HG02610 (cell line): ENCODE results near the gene GNB1.
A peak's percentile ranks its signal among the peaks of the same experiment; 100 is the strongest.
"Not testable (repeated sequence)": the region's sequence is repeated elsewhere in the genome, so short reads cannot be mapped to it uniquely, and the experiment has no call there.

Experiments used
- ATAC-seq: cut with Tn5 transposase; IDR thresholded peaks from one replicate; pipeline ENCODE4 v1.9.1; 2021; ENCODE audit warnings: mild to moderate bottlenecking, moderate library complexity; ENCODE audit not compliant: unreplicated experiment

The GNB1 gene

DNA sequence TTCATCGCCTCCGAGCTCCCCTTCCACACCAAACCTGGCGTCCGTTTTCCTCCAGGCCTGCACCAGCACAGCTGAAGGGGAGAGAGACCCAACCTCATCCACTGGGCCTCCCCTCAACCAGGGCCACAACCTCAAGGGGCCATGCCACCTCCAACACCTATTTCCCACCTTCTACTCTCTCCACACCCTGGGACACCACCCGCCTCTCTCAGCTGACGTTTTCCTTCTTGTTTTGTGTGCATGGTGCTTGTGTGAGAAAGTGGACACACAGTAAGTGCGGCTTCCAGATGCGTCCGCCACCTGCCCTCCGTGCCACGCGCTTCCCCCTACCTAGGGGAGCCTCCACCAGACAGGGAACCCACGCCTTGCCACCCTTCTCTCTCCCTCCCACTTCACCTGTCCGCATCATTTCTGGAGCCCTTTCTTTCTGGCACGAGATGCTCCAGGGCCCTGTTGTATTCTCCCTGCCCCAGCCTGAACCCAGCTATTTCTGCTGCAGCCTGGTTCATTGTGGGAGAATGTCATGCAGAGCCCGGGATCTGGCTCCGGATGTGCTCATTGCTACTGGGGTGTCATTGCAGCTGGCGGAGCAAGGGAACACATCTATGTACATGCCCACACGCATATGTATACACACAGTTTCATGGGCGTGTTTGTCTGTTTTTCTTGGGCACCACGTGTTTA lies 1.3 kb upstream of the GNB1 start:
- no peak for ATAC-seq

DNA sequence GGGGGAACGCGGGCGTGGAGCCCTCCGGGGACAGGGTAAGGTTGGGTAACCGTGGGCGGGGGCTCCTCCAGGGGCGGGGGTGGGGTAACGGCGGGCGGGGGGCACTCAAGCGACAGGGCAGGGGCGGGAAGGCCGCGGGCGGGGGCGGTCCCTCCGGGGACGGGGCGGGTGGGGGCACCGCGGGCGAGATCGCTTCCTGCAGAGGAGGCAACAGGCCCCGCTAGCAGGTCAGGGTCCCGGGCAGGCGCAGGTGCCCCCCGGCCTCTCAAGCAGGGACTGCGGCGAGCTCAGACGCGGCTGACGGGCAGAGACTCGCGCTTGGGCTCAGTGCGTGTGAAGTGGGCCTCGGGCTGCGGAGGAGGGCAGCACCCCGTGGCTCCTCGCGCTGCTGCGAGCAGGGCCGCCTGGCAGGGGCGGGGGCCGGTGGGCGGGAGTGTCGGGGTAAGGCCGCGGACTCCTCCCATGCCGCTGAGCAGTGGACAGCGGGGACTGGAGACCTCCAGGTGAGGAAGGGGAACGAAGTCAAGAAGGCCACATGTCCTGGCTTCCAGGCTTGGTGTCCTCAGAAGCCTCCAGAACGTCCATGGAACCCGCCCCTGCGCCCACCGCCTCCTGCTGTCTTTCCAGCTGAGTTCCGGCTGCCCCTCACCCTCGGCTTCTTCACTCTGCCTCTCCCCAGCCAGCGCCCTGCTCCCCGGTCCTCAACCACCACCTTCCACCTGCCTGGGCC lies 627 bp upstream of the GNB1 start:
- ATAC-seq: peak; percentile 13

DNA sequence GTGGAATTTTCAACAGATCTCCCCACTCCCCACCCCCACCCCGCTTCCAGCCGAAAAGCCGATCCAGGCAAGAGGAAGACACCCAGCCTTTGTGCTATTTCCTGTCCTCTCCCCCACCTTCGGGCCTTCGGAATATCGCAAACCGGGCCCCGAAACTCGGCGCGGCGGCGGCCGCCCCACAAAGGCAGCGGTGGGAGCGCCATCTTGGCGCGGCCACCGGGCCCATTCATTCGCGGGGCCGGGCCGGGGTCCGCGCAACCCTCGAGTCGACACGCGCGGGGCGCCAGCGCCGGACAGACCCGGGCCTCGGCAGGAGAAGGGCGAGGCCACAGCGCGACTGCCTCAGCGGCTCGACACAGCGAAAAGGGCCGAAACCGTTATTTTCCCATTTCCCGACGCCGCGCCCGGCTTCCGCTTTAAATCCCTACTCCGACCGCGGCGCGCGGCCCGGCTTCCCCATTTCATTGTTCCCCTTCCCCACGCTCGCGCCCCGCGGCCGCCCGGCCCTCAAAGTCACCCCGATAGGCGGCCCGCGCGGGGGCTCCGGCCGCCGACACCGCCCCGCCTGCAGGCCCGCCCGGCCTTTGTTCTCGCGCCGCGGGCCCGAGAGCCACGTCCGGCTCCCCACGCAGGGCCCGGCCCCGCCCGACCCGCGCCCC lies 911 bp downstream of the GNB1 start:
- peak; percentile 25 for ATAC-seq

DNA sequence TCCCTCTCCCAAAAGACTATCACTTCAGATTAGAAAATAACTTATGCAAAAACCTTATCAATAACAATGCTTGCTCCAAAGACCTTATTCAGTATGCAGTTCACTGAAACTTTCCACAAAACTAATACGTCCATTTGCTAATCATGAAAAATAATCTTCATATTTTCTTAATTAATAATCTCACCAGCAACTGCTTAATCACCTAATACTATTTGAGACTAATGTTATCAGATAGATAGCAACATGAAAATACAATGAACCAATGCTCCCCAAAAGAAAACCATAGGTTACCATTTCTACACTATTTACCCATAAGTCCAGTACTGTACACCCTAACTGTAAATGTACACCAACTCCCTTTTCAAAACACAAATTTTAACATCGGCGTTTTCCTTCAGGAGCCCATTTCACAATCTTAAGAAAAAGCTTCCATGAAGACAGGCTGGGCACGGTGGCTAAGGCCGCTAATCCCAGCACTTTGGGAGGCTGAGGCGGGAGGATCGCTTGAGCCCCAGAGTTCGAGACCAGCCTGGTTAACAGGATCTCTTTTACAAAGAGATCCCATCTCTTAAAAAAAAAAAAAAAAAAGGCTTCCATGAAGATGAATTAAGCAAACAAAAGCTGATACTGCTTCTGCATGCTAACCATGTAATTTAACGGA lies 1.7 kb downstream of the GNB1 start:
- ATAC-seq: no peak

DNA sequence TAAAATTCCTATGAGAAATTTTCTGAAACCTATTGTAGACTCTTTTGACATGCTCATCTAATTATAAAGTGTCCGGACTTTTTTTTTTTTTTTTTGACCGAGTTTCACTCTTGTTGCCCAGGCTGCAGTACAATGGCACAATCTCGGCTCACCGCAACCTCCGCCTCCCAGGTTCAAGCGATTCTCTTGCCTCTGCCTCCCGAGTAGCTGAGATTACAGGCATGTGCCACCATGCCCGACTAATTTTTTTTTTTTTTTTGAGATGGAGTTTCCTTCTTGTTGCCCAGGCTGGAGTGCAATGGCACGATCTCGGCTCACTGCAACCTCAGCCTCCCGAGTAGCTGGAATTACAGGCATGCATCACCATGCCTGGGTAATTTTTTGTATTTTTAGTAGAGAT lies 7.0 kb downstream of the GNB1 start:
- not testable (repeated sequence) for ATAC-seq

DNA sequence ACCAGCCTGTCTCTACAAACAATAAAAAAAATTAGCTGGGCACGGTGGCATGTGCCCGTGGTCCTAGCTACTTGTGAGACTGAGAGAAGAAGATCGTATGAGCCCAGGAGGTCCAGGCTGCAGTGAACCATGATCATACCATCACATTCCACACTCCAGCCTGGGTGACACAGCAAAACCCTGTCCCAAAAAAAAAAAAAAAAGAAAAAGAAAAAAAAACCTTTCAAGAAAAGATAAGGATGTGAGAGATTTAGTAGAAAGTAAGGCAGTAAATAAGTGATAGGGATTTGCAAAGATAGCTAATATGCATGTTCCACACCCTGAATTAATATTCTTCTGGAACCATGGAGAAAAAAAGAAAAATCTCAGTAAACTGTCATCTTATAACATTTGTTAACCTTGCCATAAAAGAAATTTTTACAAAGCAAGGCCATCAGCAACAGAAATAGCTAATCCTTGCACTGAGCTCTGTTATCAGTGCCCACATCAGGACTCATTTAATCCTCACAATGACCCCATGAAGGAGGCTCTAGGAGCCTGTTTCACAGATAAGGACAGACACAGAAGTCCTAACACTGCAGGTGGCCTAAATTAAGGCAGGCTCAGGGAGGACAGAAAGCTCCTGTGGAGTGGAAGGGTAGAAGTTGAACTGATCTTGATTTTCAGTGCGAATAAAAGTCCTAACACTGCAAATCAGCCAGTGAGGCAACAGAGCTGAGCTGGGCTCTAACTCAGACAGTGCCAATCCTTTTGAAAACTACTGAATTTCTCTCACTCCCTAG lies 7.6 kb downstream of the GNB1 start:
- no peak for ATAC-seq

DNA sequence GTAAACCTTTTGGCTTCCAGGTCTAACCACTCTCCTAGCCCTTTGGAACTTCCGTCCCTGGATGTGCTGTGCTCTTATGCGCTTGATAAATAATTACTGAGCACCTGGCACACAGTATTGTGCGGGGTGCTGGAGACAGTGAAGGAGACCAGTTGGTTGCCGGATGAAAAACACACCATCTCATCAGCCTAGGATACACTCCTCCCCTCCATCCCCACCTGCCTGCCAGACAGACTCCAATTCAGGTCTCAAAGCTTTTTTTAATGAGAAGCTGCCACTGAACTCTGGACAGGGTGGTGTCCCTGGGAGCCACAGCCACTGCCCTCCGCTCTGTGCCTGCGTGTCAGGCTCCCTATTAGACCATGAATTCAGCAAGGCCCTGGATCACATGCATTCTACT lies 9.2 kb downstream of the GNB1 start:
- no peak for ATAC-seq

DNA sequence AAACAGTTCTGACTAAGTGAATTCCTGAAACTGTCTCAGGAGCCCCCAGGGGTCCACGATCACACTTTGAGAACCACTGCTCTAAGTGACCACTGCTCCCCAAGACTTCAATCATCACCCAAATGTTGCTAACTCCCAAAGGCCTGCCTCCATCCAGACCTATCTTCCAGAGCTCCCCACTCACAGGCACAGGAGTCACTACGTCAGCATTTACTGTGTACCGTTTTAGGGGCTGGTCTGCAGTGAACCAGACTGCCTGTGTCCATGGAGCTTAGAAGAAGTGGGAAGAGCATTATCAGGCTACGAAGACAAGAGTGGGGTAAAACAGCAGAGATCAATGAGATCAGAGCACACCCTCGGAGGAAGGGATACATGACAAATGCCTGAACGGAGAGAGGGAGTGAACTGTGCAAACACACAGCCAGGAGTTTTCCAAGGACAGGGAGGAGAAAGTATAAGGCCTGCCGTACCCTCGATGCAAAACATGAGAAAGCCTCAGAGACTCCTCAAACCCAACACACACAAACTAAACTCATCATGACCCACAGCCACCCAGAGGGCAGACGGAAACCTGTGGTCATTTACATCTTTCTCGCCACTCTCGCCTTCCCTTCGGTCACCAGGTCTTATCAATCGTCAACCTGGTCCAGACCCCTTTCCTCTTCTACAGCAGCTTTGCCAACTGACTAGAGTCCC lies 10.1 kb downstream of the GNB1 start:
- no peak for ATAC-seq

DNA sequence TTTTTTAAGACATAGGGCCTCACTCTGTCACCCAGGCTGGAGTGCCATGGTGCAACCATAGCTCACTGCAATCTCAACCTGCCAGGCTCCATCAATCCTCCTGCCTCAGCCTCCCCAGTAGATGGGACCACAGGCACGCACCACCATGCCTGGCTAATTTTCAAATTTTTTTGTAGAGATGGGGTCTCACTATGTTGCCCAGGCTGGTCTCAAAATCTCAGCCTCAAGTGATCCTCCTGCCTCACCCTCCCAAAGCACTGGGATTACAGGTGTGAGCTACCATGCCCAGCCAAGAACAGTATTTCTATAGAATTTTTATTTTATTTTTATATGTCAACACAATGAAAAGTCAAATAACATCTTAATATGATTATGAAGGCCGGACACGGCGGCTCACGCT lies 10.9 kb downstream of the GNB1 start:
- ATAC-seq: no peak

DNA sequence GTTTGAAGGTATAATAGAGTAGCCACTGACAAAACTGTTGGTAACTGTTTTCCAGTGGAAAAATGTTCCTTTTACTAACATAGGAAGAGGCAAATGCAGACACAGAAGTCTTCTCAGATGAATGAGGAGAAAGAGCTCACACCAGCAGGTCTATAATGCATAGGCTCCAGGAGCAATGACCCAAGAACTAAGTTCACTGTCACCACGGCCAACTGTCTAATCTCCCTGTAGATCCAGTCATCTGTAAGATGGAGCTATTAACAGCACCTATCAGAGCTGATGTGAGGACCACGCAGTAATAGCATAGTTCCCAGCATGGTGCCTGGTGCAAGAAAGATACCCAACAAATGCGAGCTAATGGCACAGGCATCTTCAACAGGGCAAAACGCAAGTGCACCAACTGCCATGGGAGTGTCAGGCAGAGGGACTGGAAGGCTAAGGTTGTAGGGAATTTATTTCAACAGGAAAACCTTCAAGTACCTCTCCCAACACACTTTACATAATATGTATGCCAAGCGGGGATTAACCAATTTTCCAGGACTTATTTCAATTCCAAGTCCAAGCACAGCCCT lies 12.9 kb downstream of the GNB1 start:
- ATAC-seq: no peak

DNA sequence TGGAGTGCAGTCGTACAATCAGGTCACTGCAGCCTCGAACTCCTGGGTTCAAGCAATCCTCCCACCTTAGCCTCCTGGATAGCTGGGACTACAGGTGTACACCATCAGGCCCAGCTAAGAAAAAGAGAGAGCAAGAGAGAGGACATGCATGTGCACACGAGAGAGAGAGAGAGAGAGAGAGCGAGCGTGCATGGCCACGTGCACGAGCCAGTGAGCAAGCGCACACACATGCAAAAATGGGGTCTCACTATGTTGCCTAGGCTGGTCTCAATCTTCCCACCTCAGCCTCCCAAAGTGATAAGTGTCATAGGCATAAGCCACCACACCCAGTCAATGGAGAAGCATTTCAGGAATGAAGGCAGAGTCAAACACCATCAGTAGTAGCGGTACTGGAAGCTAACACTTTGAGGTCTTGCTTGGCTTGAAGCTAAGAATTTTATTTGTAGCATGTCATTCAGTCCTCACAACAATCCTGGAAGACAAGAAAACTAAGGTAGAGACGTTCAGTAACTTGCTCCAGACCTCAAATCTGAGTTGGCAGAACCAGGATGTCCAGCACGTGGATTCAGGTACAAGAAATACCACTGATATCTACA lies 14.5 kb downstream of the GNB1 start:
- ATAC-seq: no peak

DNA sequence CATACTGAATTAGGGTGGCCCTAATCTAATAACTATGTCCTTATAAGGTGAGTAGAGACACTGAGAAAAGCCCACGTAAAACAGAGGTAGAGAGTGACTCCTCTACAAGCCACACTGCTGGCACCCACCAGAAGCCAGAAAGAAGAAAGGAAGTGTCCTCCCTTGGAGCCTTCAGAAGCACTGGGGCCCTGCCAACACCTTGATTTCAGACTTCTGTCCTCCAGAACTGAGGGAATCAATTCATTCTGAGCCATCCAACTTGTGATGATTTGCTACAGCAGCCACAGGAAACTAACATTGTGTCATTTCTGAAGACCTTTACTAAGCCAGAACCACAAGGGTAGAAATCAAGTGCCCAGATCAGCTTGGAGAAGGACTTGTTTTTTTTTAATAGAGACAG lies 15.0 kb downstream of the GNB1 start:
- no peak for ATAC-seq

DNA sequence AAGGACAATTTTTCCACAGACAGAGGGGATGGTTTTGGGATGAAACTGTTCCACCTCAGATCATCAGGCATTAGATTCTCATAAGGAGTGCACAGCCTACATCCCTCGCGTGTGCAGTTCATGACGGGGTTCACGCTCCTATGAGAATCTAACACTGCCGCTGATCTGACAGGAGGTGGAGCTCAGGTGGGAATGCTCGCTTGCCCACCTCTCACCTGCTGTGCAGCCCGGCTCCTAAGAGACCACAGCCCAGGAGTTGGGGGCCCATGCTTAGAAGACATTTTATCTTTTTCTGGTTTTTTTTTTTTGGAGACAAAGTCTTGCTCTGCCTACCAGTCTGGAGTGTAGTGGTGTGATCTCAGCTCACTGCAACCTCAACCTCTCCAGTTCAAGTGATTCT lies 16.0 kb downstream of the GNB1 start:
- no peak for ATAC-seq

DNA sequence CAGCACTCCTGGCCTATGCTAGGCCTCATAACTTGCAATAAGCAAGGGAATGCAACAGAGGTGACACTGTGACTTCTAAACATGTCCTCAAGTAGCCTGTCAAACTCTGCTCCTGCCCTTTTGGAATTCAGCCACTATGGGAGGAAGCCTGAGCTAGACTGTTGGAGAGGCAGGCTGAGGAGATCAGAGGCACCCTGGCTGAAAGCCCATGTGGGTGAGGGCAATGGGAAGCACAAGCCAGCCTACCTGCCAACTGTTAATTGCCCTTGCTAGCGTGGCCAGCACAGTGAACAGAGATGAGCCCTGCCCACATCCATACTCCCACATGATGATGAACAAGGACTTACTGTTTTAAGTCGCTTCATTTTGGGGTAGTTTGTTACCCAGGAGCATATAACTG lies 17.7 kb downstream of the GNB1 start:
- ATAC-seq: no peak

DNA sequence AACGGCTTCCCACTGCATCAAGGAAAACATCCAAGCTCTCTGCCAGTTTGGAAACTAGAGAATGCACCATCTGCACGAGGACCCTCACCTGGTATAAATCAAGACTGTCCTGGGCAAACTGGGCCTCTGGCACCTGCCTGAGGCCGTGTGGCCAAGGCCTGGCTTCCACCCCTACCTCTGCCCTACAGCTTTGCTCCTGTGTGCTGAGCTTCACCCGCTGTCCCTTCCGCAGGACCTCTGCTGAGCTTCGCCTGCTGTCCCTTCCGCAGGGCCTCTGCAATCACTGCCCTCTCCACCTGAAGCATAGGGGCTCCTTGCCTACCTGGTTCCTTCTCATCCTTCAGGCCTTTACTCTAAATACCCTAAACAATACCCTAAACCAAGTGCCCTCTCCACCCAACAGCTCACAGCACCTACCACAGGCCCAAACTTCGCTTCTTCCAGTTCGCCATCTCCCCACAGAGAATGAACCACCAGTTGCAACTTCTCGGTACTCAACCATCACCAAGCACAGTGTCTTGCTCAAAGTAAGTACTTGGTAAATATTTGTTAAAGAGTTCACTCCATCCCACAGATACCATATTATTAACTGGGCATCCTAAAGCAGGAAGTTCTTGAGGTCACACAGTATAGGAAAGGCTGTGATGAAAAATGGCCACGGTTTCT lies 18.4 kb downstream of the GNB1 start:
- ATAC-seq: no peak

DNA sequence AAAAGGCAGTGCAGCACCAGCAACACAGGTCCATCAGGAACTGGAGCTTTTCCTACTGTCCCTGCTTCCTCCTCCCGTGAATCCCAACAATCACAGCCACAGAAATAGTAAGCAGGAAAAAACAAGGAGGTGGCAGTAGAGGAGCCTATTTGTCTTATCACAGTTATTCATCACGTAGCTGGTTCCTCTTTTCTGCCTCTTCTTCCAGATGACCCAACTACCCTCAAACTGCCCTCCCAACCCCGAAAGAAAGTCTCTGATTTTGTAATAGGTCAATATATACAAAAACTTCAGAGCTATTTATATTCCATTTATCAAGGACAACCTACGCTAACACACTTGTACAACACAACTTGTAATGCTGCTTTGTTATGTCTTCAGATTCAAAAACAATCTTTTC lies 21.4 kb downstream of the GNB1 start:
- no peak for ATAC-seq

DNA sequence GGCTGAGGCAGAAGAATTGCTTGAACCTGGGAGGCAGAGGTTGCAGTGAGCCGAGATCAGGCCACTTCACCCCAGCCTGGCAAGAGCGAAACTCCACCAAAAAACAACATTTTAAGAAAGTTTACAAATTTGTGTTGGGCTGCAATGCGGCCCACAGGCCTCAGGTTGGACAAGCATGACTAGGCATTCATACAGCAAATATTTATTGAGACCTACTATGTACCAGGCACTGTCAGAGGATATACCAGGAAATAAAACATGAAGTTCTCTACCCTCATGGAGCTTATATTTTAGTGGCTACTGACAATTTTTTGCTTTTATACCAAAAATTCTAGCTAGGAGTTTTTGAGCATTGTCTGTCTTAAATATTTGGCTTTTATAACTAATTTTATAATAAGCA lies 23.7 kb downstream of the GNB1 start:
- ATAC-seq: no peak

DNA sequence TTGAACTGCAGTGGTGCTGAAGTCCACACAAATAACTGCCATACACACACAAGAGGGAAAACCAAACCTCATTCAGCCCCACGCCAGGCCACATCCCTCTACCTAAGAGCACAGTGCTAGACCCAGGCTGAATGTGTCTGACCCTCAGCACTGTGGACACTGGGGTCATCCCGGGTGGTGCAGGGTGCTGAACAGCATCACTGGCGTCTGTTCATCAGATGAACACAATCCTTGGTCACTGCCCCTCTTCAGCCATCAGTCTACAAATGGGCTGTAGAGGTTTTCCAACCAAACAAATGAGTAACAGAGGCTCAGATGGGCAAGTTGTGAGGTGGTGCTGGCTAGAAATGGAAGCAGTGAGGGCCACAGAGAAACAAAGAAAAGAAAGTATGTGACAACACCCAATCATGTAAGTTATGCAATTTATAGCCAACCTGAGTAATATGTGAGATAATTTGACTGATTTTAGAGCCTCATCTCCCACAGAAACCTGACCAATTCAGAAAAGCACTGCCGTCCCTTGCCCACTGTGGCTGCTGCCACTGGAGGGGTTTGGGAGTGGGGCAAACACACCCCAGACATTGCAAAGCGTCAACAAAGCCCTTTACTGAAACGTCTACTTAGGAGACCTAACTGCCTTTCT lies 27.9 kb downstream of the GNB1 start:
- ATAC-seq: no peak
